Measurements from ENCODE around the gene DEXI.
"Not testable (repeated sequence)": the region's sequence is repeated elsewhere in the genome, so short reads cannot be mapped to it uniquely, and the experiment has no call there.

Gene DEXI

DNA sequence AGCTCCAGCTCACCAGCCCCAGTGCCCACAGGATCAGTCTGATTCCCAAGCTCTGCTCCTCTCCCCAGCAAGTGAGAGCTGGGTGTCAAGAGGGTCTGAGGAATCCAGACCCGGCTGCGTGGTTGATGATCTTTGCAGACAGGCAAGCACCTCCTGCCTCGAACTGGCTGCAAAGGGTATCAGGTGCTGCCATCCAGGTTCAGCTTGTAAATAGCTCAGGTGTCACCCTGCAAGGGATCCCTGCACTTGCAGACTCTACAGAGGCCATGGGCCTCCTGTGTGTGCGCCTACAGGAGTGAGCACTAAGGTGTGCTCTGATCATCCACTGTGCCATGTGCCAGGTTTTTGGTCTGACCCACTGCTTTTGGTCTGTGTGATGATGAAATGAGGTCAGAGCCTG is 16.2 kb downstream of the DEXI start:
- H3K4me3 ChIP-seq (ENCODE audit: low read depth, low read length), result no peak overlapping the region
- ChIA-PET CTCF (interaction anchor here (0.9 to 15.0 kb wide), 3 partner anchors 7 to 411 kb away, joined by 3 to 108 read pairs (median 3); partner anchors contain the start of gene DEXI), POLR2A (no interaction called here)
- DNase-seq (ENCODE audit: low read depth, low spot score), result no peak
- TF ChIP-seq, protein P1, sequence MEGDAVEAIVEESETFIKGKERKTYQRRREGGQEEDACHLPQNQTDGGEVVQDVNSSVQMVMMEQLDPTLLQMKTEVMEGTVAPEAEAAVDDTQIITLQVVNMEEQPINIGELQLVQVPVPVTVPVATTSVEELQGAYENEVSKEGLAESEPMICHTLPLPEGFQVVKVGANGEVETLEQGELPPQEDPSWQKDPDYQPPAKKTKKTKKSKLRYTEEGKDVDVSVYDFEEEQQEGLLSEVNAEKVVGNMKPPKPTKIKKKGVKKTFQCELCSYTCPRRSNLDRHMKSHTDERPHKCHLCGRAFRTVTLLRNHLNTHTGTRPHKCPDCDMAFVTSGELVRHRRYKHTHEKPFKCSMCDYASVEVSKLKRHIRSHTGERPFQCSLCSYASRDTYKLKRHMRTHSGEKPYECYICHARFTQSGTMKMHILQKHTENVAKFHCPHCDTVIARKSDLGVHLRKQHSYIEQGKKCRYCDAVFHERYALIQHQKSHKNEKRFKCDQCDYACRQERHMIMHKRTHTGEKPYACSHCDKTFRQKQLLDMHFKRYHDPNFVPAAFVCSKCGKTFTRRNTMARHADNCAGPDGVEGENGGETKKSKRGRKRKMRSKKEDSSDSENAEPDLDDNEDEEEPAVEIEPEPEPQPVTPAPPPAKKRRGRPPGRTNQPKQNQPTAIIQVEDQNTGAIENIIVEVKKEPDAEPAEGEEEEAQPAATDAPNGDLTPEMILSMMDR (IDR thresholded peaks at IDR 0.05; ENCODE audit: insufficient read depth, low read length, missing control alignments), result no peak

DNA sequence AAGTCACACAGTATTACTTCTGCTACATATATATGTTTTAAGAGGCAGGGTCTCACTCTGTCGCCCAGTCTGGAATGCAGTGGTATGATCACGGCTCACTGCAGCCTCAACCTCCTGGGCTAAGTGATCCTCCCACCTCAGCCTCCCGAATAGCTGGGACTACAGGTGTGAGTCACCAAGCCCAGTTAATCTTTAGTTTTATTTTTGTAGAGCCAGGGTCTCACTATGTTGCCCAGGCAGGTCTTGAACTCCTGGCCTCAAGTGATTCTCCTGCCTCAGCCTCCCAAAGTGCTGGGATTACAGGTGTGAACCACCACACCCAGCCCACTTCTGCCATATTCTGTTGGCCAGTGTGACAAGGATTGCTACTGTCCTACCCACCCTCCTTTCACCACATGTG is 17.0 kb downstream of the DEXI start:
- POLR2A ChIA-PET; DNase-seq (ENCODE audit: low read depth, low spot score); H3K4me3 ChIP-seq (ENCODE audit: low read depth, low read length): not testable (repeated sequence)
- CTCF ChIA-PET, result interaction anchor here (1.1 kb wide), 1 partner anchor 410 kb away, joined by 3 read pairs; no protein-coding TSS in a partner anchor

DNA sequence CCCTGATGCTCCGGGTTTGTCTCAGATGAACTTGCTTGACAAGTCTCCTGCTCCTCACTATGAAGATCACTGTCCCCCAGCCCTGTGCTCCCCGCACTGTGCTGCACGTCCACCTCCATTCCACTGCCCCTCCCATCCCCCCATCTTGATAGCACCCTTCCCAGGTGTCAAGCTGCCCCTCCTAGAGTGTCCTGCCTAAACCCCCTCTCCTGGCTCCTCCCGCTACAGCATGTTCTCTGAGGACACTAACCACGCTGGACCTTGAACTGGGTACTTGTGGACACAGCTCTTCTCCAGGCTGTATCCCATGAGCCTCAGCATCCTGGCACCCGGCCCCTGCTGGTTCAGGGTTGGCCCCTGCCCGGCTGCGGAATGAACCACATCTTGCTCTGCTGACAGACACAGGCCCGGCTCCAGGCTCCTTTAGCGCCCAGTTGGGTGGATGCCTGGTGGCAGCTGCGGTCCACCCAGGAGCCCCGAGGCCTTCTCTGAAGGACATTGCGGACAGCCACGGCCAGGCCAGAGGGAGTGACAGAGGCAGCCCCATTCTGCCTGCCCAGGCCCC is 18.5 kb downstream of the DEXI start:
- no peak overlapping the region for H3K4me3 ChIP-seq (ENCODE audit: low read depth, low read length)
- CTCF ChIA-PET, result no interaction called here
- POLR2A ChIA-PET, result no interaction called here
- TF ChIP-seq, protein P1 (IDR thresholded peaks at IDR 0.05; ENCODE audit: insufficient read depth, low read length, missing control alignments), result no peak
- DNase-seq (ENCODE audit: low read depth, low spot score), result no peak

DNA sequence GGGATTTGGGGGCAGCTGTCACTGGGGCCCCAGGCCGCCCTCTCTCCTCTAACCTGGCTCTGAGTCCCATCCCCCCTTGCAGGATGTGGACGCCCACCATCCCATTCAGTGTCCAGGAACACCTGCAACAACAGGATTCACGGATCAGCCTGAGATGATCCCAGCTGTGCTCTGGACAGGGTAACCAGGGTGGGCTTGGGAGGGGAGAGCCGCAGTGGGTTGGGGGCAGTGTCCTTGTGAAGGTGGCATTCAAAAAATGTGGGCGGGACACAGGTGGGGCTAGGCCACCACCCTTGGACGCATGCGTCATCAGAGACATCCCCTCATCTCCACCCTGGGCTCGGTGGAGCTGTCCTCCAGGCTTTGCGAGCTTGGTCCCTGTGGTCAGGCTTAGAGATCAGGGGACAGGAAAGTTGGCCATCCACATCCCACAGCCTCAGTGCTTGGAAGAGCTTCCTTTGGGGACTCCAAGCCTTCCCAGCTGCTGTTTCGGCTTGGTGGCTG is 19.1 kb downstream of the DEXI start:
- POLR2A ChIA-PET, result no interaction called here
- H3K4me3 ChIP-seq (ENCODE audit: low read depth, low read length), result no peak overlapping the region
- TF ChIP-seq, protein P1 (IDR thresholded peaks at IDR 0.05; ENCODE audit: insufficient read depth, low read length, missing control alignments), result no peak
- no peak for DNase-seq (ENCODE audit: low read depth, low spot score)
- CTCF ChIA-PET, result no interaction called here

DNA sequence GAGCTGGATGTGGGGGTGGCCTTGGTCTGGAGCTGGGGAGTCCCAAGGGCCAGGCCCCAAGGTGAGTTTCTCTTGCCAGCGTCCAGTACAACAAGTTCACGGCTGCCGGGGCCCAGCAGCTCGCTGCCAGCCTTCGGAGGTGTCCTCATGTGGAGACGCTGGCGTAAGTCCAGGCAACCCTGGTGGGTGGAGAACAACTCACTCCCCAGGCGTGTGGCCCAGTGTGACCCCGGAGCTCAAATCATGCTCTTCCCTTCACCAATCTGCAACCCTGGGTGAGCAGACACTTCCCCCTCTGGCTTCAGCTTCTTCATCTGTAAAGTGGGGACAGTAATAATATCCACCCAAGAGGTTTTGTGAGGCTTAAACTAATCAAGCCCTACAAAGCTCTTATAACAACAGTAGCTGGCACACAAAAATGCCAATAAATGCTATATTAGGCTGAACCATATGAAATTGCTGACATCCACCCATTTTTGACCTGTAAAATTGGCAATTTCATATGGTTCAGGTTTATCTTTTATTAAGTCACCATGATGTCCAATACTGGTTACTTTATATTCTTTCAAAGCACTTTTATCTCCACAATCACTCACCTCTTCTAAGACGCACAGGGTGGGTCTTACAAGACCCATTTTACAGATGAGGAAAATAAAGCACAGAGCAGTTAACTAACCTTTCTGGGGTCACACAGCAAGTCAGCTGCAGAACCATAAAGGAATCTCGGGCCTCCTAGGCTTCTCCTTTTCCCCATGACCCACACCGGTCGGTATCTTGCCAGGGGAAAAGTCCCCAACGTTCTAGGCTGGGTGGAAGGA is 19.7 kb downstream of the DEXI start:
- POLR2A ChIA-PET, result no interaction called here
- CTCF ChIA-PET, result interaction anchor here (0.8 to 7.2 kb wide), 4 partner anchors 11 to 185 kb away, joined by 3 to 108 read pairs (median 3); no protein-coding TSS in a partner anchor

DNA sequence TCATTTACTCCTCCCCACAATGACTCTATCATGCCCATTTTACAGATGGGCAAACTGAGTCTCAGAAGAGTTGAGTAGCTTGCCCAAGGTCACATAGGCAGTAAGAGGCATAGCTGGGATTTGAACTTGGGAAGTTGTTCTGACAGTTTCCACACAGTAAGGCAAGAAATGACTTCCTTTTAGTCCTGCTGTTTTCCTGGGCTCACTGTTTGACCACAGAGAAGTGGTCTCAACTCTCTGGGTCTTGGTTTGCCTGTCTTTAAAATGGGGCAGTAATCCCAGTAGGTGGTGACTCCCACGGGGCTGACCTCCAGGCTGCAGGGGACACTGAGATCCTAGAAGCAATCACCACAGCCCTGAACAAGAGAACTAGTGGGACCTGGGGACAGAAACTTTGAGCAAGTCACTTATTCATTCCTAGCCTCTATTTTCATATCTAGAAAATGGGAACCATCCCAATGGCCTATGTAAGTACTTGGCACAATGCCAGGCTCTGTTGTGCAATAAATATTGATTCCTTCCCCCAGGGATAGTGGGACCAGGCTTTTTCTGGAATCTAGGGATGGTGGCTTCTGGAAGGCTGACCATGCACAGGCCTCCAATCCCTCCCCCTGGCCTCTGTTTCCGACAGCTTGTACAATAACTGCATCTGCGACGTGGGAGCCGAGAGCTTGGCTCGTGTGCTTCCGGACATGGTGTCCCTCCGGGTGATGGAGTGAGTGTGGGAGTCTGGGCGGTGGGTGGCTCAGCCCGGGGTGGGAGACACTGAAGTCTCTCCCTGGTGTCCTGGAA is 20.5 kb downstream of the DEXI start:
- H3K4me3 ChIP-seq (ENCODE audit: low read depth, low read length), result no peak overlapping the region
- TF ChIP-seq, protein P1 (IDR thresholded peaks at IDR 0.05; ENCODE audit: insufficient read depth, low read length, missing control alignments), result no peak
- POLR2A ChIA-PET, result no interaction called here
- no peak for DNase-seq (ENCODE audit: low read depth, low spot score)
- CTCF ChIA-PET, result interaction anchor here (0.7 to 7.2 kb wide), 7 partner anchors 12 to 407 kb away, joined by 3 to 108 read pairs (median 3); partner anchors contain the start of gene NUBP1

More for the DNA sequence above, 19.7 kb downstream of the DEXI start:
- no peak overlapping the region for H3K4me3 ChIP-seq (ENCODE audit: low read depth, low read length)
- TF ChIP-seq, protein P1 (IDR thresholded peaks at IDR 0.05; ENCODE audit: insufficient read depth, low read length, missing control alignments), result no peak
- DNase-seq (ENCODE audit: low read depth, low spot score), result no peak

Data from AG04449 (cell line).